A673 (cell line): ENCODE data around the gene RBM14. TPM values are rescaled to one million over a fixed set of nuclear protein-coding genes. Genes with fewer than 3 reads are reported as not detected.
A peak's percentile ranks its signal among the peaks of the same experiment; 100 is the strongest.

Experiments
- BruUV-seq: library from RNA; stranded (reverse); fragments of 400-500 nt; replicated peaks from 2 replicates; lab custom pipeline; 2021; lab: Mats Ljungman, UMichigan
- CTCF ChIA-PET: fragments of 300-600 bp; sonication (Branson Sonifier 250); formaldehyde crosslinking; loops from one replicate; lab custom pipeline; 2022; ENCODE audit warnings: antibody characterized with exemption; lab: Charles Lee
- POLR2A ChIA-PET: fragments of 300-600 bp; sonication (Branson Sonifier 250); formaldehyde crosslinking; loops from one replicate; lab custom pipeline; 2022; ENCODE audit warnings: antibody characterized with exemption; ENCODE audit not compliant: low non-redundant PET; lab: Charles Lee
- DNase-seq: peaks from one replicate; pipeline ENCODE4 v3.0.0-alpha.2; 2015; ENCODE audit warnings: low spot score
- H3K27ac ChIP-seq: fragments of 200-600 bp; sonication (generic); 2 replicates; pipeline ENCODE4 v1.5.1; 2016; ENCODE audit warnings: mixed run types, low read depth, mild to moderate bottlenecking, mixed read lengths, antibody characterized with exemption, low read length; ENCODE audit not compliant: poor library complexity, severe bottlenecking
- H3K27me3 ChIP-seq: fragments of 200-600 bp; sonication (generic); replicated peaks from 2 replicates; pipeline ENCODE4 v1.6.1; 2017; ENCODE audit warnings: mixed run types, low read depth, mild to moderate bottlenecking, mixed read lengths, antibody characterized with exemption, low read length; ENCODE audit not compliant: insufficient read depth, poor library complexity
- H3K36me3 ChIP-seq: fragments of 200-600 bp; sonication (generic); 2 replicates; pipeline ENCODE4 v1.6.1; 2016; ENCODE audit warnings: mixed run types, mild to moderate bottlenecking, mixed read lengths, antibody characterized with exemption, low read length; ENCODE audit not compliant: insufficient read depth, poor library complexity, severe bottlenecking
- H3K4me1 ChIP-seq: fragments of 200-600 bp; sonication (generic); 2 replicates; pipeline ENCODE4 v1.6.1; 2017; ENCODE audit warnings: mixed run types, mild to moderate bottlenecking, mixed read lengths, antibody characterized with exemption, low read length; ENCODE audit not compliant: insufficient read depth, poor library complexity, severe bottlenecking
- H3K4me3 ChIP-seq: fragments of 200-600 bp; sonication (generic); 2 replicates; pipeline ENCODE4 v1.5.1; 2016; ENCODE audit warnings: low read depth, mixed run types, mild to moderate bottlenecking, mixed read lengths, low read length; ENCODE audit not compliant: poor library complexity, severe bottlenecking
- H3K9me3 ChIP-seq: fragments of 200-600 bp; sonication (generic); 2 replicates; pipeline ENCODE4 v1.6.1; 2016; ENCODE audit warnings: mixed run types, low read depth, mild to moderate bottlenecking, mixed read lengths, antibody characterized with exemption, low read length; ENCODE audit not compliant: poor library complexity, severe bottlenecking
- CTCF ChIP-seq: fragments of 300-800, 200-600 bp; sonication (generic); conservative IDR thresholded peaks from 2 replicates; pipeline ENCODE4 v1.5.1; 2017; ENCODE audit warnings: low read depth, mild to moderate bottlenecking, antibody characterized with exemption, low read length, moderate library complexity, mixed read lengths
- EZH2 ChIP-seq: fragments of 200-600 bp; sonication (generic); IDR thresholded peaks from 2 replicates; pipeline ENCODE4 v1.6.1; 2017; ENCODE audit warnings: borderline replicate concordance, low read depth, mild to moderate bottlenecking, mixed read lengths, antibody characterized with exemption, low read length; ENCODE audit not compliant: poor library complexity, severe bottlenecking
- intact Hi-C: fragments of 100-400 bp; cut with micrococcal nuclease; formaldehyde crosslinking; loops from one replicate; pipeline ENCODE4 v1.10.0; 2022; ENCODE audit not compliant: unreplicated experiment
- total RNA-seq: library from RNA; stranded (reverse); gene quantifications from 2 replicates; pipeline ENCODE4 v1.2.3, GENCODE V29; 2021

The RBM14 gene
- total RNA-seq, 1 experiment from 2014 or later, result 162 TPM

- Histone ChIP-seq H3K27ac (no peak overlapping the region), H3K4me3 (no peak overlapping the region), H3K36me3 (peaks cover 74% of the 10 kb centered on the region), H3K4me1 (no peaks in the 10 kb centered on the region), H3K27me3 (no peaks in the 10 kb centered on the region), H3K9me3 (no peaks in the 10 kb centered on the region)
- TF ChIP-seq CTCF (no peak), EZH2 (no peak)
- BruUV-seq, result no TSS peak
- ChIA-PET POLR2A (no interaction called here), CTCF (no interaction called here)
- intact Hi-C loops, result no loop called here
- DNase-seq, result no peak
Measured at GRCh38 chr11:66631883-66632282, 15.5 kb downstream of the RBM14 start.

- ChIA-PET POLR2A (no interaction called here), CTCF (no interaction called here)
- BruUV-seq, result no TSS peak
- peaks cover 6% of the 10 kb centered on the region for H3K4me1 ChIP-seq
- peaks cover 63% of the 10 kb centered on the region for H3K36me3 ChIP-seq
- no peak for TF ChIP-seq EZH2
- no peak overlapping the region for H3K27ac ChIP-seq
- H3K27me3 ChIP-seq, result no peaks in the 10 kb centered on the region
- no peak for DNase-seq
- intact Hi-C loops, result no loop called here
- no peaks in the 10 kb centered on the region for H3K9me3 ChIP-seq
- no peak overlapping the region for H3K4me3 ChIP-seq
Measured at GRCh38 chr11:66632952-66633351, 16.5 kb downstream of the RBM14 start.

DNA sequence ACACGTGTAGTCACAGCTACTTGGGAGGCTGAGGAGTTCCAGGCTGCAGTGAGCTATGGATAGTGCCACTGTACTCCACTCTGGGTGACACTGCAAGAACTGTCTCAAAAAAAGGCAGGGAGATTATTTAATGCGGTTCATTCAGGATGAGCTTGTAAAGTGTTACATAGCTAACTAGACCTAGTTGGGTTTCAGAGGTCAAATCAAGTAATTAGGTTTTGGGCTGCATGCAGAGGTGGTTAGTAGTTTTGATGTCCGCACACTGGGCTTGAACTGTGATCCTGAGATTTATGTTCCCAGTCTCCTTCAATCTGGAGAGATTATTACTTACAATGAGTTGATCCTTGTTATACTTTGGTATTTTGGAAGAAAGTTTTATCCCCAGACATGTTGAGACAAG, 20.0 kb downstream of the RBM14 start:
- intact Hi-C loops, result no loop called here
- TF ChIP-seq EZH2 (no peak), CTCF (no peak)
- peaks cover 56% of the 10 kb centered on the region for H3K36me3 ChIP-seq
- H3K27ac ChIP-seq, result peak overlapping the region; percentile 38
- no peaks in the 10 kb centered on the region for H3K9me3 ChIP-seq
- CTCF ChIA-PET, result no interaction called here
- DNase-seq, result no peak
- BruUV-seq, result no TSS peak
- H3K27me3 ChIP-seq, result no peaks in the 10 kb centered on the region
- no peak overlapping the region for H3K4me3 ChIP-seq
- POLR2A ChIA-PET, result interaction anchor here (0.6 kb wide), 1 partner anchor 39 kb away, joined by 3 read pairs; no protein-coding TSS in a partner anchor
- peaks cover 24% of the 10 kb centered on the region for H3K4me1 ChIP-seq
